Measurements from ENCODE around the gene ZNF580.

DNA sequence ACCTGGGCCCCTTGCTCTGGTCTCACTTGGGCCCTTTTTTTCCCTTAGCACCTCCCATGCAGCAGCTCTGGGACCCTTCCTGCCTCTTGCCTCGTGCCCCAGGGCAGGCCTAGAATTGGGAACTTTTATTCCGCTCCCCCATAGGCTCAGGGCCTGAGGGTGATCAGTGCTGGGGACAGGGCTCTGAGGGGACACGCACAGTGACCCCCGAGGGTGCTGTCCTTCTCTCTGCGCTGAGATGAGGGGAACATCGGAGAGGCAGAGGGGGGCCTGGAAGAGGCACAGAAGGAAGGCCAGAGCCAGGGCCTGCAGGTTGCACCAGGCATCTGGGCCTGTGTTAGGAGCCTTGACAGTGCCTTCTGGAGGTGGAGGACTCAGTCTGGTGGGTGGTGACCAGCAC is 45.0 kb downstream of the ZNF580 start:
- no peak for TF ChIP-seq GTF2A2 (tag; IDR thresholded peaks at IDR 0.05)
- no peak for TF ChIP-seq GABPA (tag; conservative IDR thresholded peaks at IDR 0.05; ENCODE audit: low read depth)
- TF ChIP-seq, protein P1, sequence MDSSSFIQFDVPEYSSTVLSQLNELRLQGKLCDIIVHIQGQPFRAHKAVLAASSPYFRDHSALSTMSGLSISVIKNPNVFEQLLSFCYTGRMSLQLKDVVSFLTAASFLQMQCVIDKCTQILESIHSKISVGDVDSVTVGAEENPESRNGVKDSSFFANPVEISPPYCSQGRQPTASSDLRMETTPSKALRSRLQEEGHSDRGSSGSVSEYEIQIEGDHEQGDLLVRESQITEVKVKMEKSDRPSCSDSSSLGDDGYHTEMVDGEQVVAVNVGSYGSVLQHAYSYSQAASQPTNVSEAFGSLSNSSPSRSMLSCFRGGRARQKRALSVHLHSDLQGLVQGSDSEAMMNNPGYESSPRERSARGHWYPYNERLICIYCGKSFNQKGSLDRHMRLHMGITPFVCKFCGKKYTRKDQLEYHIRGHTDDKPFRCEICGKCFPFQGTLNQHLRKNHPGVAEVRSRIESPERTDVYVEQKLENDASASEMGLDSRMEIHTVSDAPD (CRISPR knock-in tag; IDR thresholded peaks at IDR 0.05): no peak
